ENCODE results near the gene DLX1.
A peak's percentile ranks its signal among the peaks of the same experiment; 100 is the strongest.

DLX1 gene

GRCh38 chr2:172084645-172085459 lies 455 bp upstream of the DLX1 start:
- peak; percentile 73 for DNase-seq (ENCODE audit: low read depth, low spot score)
- H3K27ac ChIP-seq: no peak overlapping the region

GRCh38 chr2:172086241-172087206 lies 1.2 kb downstream of the DLX1 start:
- no peak overlapping the region for H3K27ac ChIP-seq
- DNase-seq (ENCODE audit: low read depth, low spot score): no peak

GRCh38 chr2:172087207-172087779 lies 2.0 kb downstream of the DLX1 start:
- DNase-seq (ENCODE audit: low read depth, low spot score): no peak
- no peak overlapping the region for H3K27ac ChIP-seq

GRCh38 chr2:172087780-172088244 lies 2.5 kb downstream of the DLX1 start:
- no peak overlapping the region for H3K27ac ChIP-seq
- no peak for DNase-seq (ENCODE audit: low read depth, low spot score)

- no peak for DNase-seq (ENCODE audit: low read depth, low spot score)
- no peak overlapping the region for H3K27ac ChIP-seq
These were observed 3.1 kb downstream of the DLX1 start for GRCh38 chr2:172088245-172089004.

- H3K27ac ChIP-seq: no peak overlapping the region
- no peak for DNase-seq (ENCODE audit: low read depth, low spot score)
These were observed 3.7 kb downstream of the DLX1 start for GRCh38 chr2:172089005-172089504.

GRCh38 chr2:172089633-172090032 lies 4.3 kb downstream of the DLX1 start:
- no peak for DNase-seq (ENCODE audit: low read depth, low spot score)
- H3K27ac ChIP-seq: no peak overlapping the region

- H3K27ac ChIP-seq: no peak overlapping the region
- no peak for DNase-seq (ENCODE audit: low read depth, low spot score)
These were observed 5.0 kb downstream of the DLX1 start for GRCh38 chr2:172090044-172090961.

- DNase-seq (ENCODE audit: low read depth, low spot score): no peak
- no peak overlapping the region for H3K27ac ChIP-seq
These were observed 5.8 kb downstream of the DLX1 start for GRCh38 chr2:172091000-172091641.

GRCh38 chr2:172091761-172092566 lies 6.7 kb downstream of the DLX1 start:
- no peak overlapping the region for H3K27ac ChIP-seq
- DNase-seq (ENCODE audit: low read depth, low spot score): no peak

- DNase-seq (ENCODE audit: low read depth, low spot score): no peak
- no peak overlapping the region for H3K27ac ChIP-seq
These were observed 7.6 kb downstream of the DLX1 start for GRCh38 chr2:172092716-172093415.

GRCh38 chr2:172093416-172094293 lies 8.3 kb downstream of the DLX1 start:
- DNase-seq (ENCODE audit: low read depth, low spot score): no peak
- no peak overlapping the region for H3K27ac ChIP-seq

GRCh38 chr2:172094294-172095145 lies 9.2 kb downstream of the DLX1 start:
- peak overlapping the region; percentile 96 for H3K27ac ChIP-seq
- no peak for DNase-seq (ENCODE audit: low read depth, low spot score)

- no peak for DNase-seq (ENCODE audit: low read depth, low spot score)
- peak overlapping the region; percentile 96 for H3K27ac ChIP-seq
These were observed 10.0 kb downstream of the DLX1 start for GRCh38 chr2:172095146-172095904.
